RKO (cell line): ENCODE results near the gene SNN.
A peak's percentile ranks its signal among the peaks of the same experiment; 100 is the strongest.

Experiments
- DNase-seq: peaks from one replicate; pipeline ENCODE4 v3.0.0-alpha.2; 2016; ENCODE audit warnings: low spot score

The SNN gene

DNA sequence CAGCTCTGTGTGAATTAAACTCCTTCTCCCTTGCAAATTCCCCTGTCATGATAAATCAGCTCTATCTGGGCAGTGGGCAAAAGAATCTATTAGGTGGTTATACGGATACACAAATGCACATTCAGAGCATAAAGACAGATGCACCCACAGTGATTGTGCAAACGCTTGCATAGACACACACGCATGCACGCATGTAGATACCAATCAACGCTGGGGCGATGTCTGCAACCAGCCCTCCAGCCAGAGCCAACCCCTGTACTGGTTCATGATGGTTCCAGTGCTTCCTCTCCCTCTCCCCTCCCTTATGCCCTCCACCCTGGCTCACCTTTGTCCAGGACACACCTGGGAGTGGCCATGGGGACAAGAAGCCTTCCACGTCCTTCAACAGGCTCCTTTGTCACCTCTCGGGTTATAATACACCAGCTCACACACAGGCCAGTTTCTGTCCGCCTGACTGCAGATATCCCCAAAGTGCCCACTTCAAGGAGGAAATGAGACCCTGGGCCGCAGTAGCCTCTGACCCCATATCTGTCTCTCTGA lies 33.1 kb upstream of the SNN start:
- DNase-seq = no peak

DNA sequence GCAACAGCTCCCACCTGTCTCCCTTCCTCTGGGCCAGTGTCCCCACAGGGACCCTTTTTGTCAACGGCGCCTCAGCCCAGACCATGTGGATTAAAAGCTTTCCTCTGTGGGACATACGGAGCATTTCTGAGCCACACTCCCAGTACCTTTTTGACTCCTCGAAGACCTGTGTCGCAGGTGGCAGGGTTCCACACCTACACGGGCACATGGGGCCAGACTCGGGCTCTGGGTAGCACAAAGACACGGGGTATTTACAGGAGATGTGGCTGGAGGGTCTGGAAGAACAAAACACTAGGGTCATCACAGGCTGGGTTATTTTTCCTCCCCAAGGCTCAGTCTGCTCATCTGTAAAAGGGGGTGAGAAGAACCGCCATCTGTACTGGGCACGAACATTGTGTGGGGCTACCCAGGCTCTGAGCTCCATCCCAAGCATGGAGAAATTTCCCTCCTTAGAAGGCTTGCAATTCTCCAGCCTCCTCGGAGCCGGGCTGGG lies 32.5 kb upstream of the SNN start:
- DNase-seq = no peak

DNA sequence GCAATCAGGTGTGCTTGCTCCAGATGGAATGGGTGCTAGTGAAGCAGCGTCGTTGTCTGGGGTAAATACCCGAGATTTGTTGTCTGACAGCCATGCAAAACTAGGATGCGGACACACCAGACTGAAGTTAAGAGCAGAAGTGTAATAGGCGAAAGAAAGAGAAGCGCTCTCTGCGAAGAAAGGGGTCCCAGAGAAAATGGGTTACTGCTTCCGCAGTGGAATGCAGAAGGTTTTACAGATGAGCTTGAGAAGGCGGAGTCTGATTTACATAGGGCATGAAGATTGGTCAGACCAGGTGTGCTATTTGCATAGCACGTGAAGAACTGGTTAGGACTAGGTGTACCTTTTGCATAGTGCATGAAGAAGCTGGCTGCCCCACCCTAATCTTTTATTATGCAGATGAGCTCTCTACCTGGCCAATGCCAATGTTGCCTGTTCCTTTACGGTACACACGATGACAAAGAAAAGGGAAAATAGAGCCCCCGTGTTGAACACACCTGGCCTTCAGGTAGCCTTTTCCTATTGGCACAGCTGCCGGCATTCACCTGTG lies 32.0 kb upstream of the SNN start:
- DNase-seq = no peak

DNA sequence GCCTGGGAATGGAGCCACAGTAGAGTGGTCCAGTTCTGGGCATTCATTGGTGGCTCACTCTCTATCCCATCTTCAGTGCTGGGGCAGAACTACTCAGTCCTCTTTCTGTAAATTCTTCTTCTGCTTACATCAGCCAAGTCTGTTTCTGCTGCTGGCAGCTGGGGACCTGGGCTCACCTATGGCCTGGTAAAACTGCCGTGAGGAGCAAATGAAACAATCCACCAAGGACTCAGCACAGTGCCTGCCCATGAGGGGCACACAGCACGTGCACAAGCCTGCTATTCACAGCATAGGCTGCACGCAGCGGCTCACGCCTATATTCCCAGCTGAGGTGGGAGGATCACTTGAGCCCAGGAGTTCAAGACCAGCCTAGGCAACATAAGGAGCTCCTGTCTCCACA lies 30.9 kb upstream of the SNN start:
- no peak for DNase-seq

DNA sequence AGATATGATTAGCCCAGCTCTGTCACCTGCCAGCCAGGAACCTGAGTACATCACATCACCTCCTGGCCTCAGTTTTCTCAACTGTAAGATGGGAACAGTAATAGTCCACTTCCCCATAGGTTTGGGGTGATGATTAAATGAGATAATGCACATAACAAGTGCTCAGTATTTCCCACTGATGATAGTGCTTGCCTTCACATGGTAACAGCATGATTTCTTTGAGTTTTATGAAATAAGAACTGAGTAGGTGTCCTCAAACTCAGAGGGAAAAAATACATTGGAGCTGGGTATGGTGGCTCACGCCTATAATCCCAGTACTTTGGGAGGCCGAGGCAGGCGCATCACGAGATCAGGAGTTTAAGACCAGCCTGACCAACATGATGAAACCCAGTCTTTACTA lies 30.1 kb upstream of the SNN start:
- no peak for DNase-seq

DNA sequence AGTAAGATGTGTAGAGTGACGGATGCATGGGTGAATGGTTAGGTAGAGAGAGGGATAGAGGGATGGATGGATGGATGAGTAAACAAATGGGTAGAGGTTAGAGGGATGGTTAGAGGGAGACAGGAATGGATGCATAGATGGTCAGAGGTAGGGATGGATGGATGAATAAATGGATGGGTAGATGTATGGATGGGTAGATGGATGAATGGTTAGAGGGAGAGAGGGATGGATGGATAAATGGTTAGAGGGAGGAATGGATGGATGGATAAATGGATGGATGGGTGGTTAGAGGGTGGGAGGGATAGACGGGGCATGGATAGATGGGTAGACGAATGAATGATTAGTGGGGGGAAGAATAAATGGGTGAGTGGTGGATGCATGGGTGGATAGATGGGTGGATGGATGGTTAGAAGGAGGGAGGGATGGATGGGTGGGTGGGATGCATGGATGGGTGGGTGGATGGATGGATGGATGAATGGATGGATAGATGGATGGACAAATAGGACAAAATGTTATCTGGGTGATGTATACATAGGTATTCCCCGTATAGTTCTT lies 29.2 kb upstream of the SNN start:
- DNase-seq = no peak

DNA sequence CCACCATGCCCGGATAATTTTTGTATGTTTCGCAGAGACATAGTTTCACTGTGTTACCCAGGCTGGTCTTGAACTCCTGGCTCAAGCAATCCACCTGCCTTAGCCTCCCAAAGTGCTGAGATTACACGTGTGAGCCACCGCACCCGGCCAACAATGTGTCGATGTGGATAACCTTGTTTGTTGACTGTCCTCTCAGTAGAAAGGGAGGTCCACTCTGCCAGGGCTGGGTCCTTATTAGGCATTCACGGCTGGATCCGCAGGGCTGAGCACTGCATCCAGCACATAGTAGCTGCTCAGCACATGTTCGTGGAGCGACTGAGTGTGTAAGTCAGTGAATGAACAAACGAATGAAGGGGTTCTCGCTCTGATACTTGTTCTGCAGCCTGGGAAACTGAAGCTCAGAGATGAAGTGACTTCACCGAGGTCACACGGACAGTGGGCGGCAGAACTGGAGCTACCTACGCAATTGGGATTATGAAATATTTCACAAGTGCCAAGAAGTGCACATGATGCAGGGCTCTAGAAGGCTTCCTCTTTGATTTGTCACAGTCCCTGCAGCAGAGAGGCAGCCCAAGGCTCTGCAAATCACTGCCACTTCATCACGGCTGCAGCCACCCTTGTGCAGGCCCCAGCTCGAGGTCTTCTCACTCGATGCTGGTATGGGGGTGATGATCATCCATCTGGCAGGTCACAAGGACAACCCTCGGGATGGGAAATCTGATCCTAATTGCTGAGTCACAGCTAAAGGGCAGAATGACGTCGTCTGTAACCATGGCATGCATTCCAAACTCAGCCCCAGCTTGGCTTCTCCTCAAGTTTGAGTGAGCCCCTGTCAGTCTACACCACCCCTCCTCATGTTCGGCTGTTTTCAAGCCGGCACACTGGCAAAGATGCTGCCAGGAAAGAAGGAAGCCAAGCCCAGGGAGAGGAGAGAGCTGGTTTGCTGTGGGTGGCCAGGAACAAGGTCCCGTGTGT lies 28.0 kb upstream of the SNN start:
- peak; percentile 72 for DNase-seq

DNA sequence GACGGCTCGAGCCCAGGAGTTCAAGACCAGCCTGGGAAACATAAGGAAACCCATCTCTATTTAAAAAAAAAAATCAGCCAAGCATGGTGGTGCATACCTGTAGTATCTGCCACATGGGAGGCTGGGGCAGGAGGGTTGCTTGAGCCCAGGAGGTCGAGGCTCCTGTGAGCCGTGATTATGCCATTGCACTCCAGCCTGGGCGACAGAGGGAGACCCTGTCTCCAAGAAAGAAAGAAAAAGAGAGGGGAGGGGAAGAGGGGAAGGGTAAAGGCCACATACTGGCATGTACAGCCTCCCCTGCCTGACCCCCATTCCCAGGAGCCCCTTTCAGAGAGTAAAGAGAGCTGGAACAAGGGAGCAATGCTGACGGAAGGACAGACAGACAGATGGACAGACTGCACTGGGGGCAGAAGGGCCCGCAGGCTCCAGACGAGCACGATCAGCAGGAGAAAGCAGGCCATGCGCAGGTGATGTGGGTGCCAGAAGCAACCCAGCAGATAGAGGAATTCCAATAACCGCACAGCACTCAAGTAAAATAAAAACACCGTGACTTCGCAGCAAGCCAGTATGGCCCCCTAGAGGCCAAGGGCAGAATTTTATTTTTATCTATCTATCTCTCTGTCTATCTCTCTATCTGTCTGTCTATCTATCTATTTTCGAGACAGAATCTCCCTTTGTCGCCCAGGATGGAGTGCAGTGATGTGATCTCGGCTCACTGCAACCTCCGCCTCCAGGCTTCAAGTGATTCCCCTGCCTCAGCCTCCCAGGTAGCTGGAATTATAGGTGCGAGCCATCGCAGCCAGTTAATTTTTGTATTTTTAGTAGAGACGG lies 27.1 kb upstream of the SNN start:
- peak; percentile 69 for DNase-seq

DNA sequence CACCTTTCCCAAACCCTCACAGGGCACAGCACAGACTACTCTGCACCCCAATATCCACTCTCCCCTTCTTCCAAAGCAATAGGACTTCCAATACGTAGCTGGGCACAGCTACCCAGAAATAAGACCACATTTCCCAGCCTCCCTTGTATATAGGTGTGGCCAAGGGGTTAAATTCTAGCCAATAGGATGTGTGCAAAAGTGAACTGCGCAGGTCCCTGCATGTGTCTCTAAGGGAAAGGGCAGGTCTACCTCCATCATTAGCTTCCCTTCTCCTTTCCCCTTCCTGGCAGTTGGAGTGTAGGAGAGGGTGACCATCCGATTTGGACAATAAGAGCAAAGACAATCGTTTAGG lies 25.5 kb upstream of the SNN start:
- no peak for DNase-seq

DNA sequence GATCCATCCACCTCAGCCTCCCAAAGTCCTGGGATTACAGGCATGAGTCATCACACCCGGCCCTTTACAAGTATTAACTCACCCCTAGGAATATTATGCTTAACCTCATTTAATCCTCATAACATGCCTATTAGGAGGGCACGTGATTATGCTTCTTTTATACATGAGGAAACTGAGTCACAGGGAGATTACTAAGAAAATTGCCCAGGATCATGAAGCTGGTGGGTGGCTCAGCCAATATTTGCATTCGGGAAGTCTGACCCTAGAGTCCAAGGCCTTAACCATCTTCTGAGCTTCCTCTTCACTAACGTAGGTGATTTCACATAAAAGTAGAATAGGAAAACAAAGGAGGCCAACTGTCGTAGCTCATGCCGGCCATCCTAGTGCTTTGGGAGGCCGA lies 19.0 kb upstream of the SNN start:
- DNase-seq = no peak

DNA sequence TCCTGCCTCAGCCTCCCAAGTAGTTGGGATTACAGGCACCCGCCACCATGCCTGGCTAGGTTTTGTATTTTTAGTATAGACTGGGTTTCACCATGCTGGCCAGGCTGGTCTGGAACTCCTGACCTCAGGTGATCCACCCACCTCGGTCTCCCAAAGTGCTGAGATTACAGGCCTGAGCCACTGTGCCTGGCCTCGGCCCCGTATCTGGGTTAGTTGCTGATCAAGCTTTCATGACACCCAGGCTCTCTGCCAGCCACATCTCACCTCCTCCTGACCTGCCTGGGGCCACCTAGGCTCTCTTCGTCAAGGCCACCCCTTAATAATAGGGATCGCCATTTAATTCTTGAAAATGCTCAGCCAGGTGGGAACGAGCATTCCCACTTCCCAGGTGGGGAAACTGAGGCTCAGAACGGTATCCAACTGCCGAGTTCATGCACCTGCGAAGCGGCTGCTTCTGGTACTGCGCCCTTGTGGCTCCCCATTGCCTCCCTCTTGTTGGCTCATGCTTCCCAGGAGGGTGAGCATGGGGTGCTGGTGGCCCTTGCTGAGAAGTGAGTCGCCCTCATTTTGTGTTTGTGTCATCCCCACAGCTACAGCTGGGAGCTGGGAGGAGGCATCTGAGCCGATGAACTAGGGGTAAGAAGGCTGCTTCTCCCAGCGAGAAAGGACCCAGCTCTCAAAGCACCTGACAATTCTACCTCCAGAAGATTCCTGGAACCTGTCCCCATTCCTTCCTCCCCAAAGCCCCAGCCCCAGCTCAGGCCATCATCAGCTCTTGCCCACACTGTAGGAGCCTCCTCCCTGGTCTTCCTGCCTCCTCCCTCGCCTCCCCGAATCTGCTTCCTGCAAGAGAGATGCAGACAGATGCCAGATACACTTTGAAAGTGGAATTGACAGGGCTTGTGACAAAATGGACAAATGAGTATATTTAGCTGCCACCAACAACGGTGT lies 17.3 kb upstream of the SNN start:
- DNase-seq = no peak

DNA sequence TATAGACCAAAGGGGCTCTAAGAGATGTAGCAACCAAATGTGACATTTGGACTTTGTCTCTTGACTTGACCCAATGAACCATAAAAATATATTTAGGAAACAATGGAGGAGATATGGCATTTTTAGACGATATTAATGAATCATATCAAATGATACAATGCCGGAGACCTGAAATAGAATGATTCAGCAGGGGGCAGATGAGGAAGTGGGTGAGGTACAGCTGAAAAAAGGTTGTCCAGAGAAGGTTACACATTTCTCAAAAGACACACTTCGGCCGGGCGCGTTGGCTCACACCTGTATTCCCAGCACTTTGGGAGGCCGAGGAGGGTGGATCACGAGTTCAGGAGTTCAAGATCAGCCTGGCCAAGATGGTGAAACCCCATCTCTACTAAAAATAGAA lies 16.5 kb upstream of the SNN start:
- no peak for DNase-seq

DNA sequence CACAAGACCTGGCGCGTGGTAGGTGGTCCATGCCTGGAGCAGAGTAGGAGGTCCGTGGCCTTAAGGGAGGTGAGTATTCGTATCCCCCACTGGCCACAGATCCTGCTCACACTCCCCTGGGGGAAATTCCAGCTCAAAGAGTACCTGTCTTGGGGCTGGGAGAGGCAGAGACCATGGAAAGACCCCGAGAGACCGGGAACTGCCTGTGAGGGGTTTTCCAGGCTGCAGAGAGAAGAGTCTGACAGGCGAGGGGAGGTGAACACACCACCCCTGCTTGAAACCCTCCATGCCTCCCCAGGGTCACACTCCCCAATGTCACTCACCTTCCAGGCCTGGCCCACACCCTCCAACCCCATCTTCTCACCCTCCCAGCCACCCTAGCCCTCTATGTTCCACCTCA lies 12.6 kb upstream of the SNN start:
- DNase-seq = no peak

DNA sequence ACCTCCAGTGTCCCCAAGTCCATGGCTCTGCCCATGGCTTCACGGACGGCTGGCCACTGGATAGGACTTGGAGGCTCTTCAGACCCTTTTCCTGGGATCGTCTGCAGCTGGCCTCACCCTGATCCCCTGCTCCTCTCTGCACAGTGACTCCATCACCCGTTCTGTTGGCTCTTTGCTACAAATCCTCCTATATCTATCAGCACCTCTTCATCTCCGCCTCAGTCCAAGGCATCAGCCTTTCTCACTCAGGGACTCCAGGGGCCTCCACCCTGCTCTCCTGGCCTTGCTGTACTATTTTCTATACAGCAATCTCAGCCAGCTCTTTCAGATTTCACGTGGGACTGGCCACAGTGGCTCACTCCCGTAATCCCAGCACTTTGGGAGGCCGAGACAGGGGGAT lies 10.7 kb upstream of the SNN start:
- DNase-seq = no peak

DNA sequence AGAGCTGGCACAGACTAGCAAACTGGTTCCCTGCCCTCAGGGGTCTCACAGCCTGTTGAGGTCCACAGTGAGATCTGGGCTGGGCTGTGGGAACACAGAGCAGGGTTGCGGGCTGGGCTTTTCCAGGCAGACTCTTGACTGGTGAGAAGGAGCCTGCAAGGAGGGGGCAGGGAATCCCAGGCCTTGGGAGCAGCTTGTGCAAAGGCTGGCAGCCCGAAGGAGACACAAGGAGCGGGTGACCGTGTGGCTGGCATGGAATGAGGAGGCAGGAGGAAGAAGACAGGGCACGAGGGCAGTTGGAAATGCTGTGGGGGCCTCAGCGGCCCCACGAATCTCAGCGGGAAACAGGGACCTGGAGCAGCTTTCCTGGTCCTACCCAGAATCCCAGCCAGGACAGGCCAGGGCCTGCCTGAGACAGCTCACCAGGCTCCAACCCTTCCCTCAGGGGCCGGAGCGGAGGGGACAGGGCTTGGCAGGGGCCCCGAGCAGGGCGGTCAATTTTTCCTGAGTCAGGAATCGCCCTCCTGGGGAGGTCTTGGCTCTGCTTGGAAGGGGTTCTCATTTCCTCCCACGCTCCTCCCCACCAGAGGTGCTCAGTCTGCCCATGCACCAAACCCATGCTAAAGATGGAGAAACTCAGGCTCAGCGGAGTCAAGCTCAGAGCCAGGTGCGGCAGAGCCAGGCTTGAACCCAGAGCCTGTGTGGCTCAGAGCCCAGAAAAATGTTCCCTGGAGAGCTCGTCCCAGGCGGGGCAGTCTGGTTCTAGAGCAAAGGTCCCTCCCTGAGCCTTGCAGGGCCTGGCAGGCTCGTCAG lies 9.2 kb upstream of the SNN start:
- no peak for DNase-seq

DNA sequence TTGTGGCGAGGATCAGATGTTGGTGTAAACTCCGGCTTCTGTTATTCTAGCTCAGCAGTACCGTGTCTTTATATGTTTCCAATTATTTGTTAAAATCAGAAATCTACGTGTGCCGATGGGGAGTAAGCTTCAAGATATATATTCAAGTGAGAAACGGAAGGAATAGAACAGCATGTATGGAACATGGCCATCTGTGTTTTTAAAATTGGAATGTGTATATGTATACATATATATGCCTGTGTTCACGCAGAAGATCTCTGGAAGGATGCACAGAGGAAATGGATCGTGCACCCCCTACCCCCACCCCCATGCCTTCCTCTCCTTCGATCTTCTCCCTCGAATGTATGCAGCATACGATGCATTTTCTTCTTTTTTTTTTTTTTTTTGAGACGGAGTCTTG lies 7.7 kb upstream of the SNN start:
- no peak for DNase-seq

DNA sequence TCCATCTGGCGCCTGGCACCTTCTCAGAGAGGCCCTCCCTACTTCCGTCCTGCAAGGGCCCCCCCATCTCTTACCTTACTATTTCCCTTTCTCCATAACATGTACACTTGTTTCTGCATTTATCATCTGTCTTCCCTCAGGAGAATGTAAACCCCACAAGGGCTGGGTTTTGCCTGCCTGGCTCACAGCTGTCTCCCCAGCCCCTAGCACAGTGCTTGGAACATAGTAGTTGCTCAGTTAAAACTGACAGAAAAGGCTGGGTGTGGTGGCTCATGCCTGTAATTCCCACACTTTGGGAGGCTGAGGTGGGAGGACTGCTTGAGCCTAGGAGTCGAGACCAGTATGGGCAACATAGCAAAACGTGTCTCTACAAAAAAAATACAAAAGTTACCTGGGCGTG lies 5.7 kb upstream of the SNN start:
- no peak for DNase-seq

DNA sequence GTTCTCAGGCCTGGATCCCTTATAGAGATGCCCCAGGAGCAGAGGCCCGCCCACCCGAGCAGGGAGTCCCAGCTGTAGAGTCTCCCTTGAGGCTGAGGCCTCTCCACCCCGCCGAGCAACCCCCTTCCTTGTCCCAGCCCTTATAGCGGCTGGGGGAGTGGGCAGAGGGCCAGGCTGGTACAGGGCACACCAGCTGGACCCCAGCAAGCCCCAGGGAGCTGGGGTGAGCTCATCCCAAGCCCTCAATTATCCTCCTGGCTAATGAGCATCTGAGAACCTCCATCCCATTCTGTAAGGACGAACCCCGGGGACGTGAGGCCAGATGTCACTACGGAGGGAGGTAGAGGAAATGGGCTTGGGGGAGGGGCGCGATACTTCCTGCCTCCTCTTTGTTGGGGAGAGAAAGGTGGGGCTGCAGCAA lies 3.2 kb upstream of the SNN start:
- DNase-seq = no peak

DNA sequence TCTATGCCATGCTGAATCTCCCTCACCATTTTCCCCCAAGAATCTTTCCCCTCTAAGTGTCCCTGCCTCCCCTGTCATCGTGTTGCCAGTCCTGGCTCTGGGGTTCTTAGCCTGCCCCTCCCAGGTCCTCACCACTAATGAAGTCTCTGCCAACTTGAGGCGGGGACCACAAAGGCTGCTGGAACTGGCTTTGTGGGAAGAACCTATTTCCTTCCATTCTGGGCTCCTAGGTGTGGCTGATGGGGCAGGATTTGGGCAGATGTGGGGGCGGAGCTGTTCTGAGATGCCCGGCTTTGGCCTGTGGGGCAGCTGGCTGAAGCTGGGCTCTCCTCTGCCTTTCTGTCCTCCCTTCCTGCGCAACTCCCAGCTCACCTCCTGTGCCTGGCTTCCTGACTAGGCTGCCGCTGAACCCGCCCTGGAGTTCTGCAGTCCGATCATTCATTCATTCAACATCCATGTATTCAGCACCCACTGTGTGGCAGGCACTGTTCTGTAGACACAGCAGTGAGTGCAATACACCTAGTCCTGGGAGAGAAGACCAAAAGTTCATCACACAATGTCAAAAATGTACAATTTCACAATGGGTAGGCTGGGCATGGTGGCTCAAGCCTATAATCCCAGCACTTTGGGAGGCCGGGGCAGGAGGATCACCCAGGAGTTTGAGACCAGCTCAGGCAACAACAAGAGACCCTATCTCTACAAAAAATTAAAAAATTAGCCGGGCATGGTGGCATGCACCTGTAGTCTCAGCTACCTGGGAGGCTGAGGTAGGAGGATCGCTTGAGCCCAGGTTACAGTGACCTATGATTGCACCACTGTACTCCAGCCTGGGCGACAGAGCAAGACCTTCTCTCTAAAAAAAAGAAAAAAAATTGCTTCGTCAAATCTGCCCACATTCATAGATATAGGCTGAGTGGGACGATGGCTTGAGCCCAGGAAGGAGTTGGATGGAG lies 1.9 kb upstream of the SNN start:
- no peak for DNase-seq
